GM21526 (cell line): ENCODE results near the gene SLC35E4.
"Not testable (repeated sequence)": the region's sequence is repeated elsewhere in the genome, so short reads cannot be mapped to it uniquely, and the experiment has no call there.

ENCODE experiments used
- ATAC-seq: cut with Tn5 transposase; IDR thresholded peaks from one replicate; pipeline ENCODE4 v1.9.1; 2021; ENCODE audit warnings: moderate library complexity; ENCODE audit not compliant: unreplicated experiment, low FRiP score

The SLC35E4 gene

GRCh38 chr22:30610299-30610698, 25.3 kb upstream of the SLC35E4 start:
- no peak for ATAC-seq

GRCh38 chr22:30611197-30611596, 24.4 kb upstream of the SLC35E4 start:
- ATAC-seq = no peak

- ATAC-seq = no peak
Observed at GRCh38 chr22:30612789-30613188, 22.8 kb upstream of the SLC35E4 start.

GRCh38 chr22:30614268-30614667, 21.3 kb upstream of the SLC35E4 start:
- no peak for ATAC-seq

GRCh38 chr22:30614879-30615278, 20.7 kb upstream of the SLC35E4 start:
- ATAC-seq = no peak

GRCh38 chr22:30615543-30615954, 20.0 kb upstream of the SLC35E4 start:
- no peak for ATAC-seq

- ATAC-seq = no peak
Observed at GRCh38 chr22:30617819-30618218, 17.8 kb upstream of the SLC35E4 start.

- ATAC-seq = not testable (repeated sequence)
Observed at GRCh38 chr22:30619909-30620308, 15.7 kb upstream of the SLC35E4 start.

- ATAC-seq = no peak
Observed at GRCh38 chr22:30626413-30626812, 9.2 kb upstream of the SLC35E4 start.

- ATAC-seq = no peak
Observed at GRCh38 chr22:30627471-30627870, 8.1 kb upstream of the SLC35E4 start.

- ATAC-seq = no peak
Observed at GRCh38 chr22:30628491-30628890, 7.1 kb upstream of the SLC35E4 start.

- not testable (repeated sequence) for ATAC-seq
Observed at GRCh38 chr22:30631469-30631868, 4.1 kb upstream of the SLC35E4 start.

- ATAC-seq = peak; percentile 44
Observed at GRCh38 chr22:30634471-30635233, 929 bp upstream of the SLC35E4 start.

GRCh38 chr22:30636226-30637077, 871 bp downstream of the SLC35E4 start:
- ATAC-seq = no peak

- ATAC-seq = no peak
Observed at GRCh38 chr22:30637701-30638114, 2.1 kb downstream of the SLC35E4 start.

- no peak for ATAC-seq
Observed at GRCh38 chr22:30640361-30640760, 4.8 kb downstream of the SLC35E4 start.

GRCh38 chr22:30640839-30641430, 5.4 kb downstream of the SLC35E4 start:
- no peak for ATAC-seq

GRCh38 chr22:30643055-30643875, 7.7 kb downstream of the SLC35E4 start:
- ATAC-seq = no peak

- ATAC-seq = no peak
Observed at GRCh38 chr22:30646518-30647160, 11.1 kb downstream of the SLC35E4 start.

- no peak for ATAC-seq
Observed at GRCh38 chr22:30647536-30647935, 12.0 kb downstream of the SLC35E4 start.
